Mesothelial cell of epicardium (in vitro differentiated cells): ENCODE data around the gene KCNAB1. TPM values are rescaled to one million over a fixed set of nuclear protein-coding genes. Genes with fewer than 3 reads are reported as not detected.

Experiments
- DNase-seq, 2 experiments: peaks; one replicate each; pipeline ENCODE4 v3.0.0; 2021; ENCODE audit warnings: low spot score in 2 of 2; ENCODE audit not compliant: unreplicated experiment in 2 of 2
- H3K27ac Mint-ChIP-seq: 2 replicates; pipeline ENCODE4 v1.8.0; 2021; ENCODE audit warnings: mixed read lengths
- H3K27me3 Mint-ChIP-seq: 2 replicates; pipeline ENCODE4 v1.8.0; 2021; ENCODE audit warnings: low read depth, mixed read lengths
- H3K36me3 Mint-ChIP-seq: 2 replicates; pipeline ENCODE4 v1.8.0; 2021; ENCODE audit warnings: mixed read lengths
- H3K4me1 Mint-ChIP-seq: 2 replicates; pipeline ENCODE4 v1.8.0; 2021; ENCODE audit warnings: mixed read lengths
- H3K4me3 Mint-ChIP-seq: 2 replicates; pipeline ENCODE4 v1.8.0; 2021; ENCODE audit warnings: mild to moderate bottlenecking, moderate library complexity, mixed read lengths
- H3K9me3 Mint-ChIP-seq: 2 replicates; pipeline ENCODE4 v1.8.0; 2021; ENCODE audit warnings: mixed read lengths
- total RNA-seq: library from RNA; stranded (reverse); gene quantifications from 3 replicates; pipeline ENCODE4 v1.2.1, GENCODE V29; 2021
- TF ChIP-seq, protein P1 (sequence below): fragments of 200-600 bp; sonication (generic); IDR thresholded peaks from one replicate; pipeline ENCODE4 v1.5.0; 2021; ENCODE audit warnings: antibody characterized with exemption; ENCODE audit not compliant: unreplicated experiment

Gene KCNAB1
- total RNA-seq, 1 donor from 2014 or later = 3.7 TPM

DNA sequence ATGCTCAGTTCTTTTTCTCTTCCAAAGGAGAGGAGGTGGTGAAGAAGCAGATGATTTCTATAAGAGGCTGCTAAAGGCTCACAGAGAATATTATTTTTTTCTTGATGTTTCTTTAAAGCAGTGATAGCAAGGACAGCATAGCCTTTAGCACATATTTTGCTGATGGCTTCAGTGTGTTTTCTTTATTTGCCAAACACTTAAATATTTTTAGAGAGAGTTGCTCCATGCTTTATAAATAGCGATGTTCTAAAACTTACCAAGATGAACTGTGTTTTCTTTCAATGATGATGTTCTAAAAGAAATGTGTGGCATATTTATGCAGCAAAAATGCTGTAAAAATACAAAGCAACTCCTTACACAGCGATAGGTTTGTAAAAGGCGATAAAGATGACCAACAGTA, 11.8 kb upstream of the KCNAB1 start:
- no peak for DNase-seq
- TF ChIP-seq, protein P1, sequence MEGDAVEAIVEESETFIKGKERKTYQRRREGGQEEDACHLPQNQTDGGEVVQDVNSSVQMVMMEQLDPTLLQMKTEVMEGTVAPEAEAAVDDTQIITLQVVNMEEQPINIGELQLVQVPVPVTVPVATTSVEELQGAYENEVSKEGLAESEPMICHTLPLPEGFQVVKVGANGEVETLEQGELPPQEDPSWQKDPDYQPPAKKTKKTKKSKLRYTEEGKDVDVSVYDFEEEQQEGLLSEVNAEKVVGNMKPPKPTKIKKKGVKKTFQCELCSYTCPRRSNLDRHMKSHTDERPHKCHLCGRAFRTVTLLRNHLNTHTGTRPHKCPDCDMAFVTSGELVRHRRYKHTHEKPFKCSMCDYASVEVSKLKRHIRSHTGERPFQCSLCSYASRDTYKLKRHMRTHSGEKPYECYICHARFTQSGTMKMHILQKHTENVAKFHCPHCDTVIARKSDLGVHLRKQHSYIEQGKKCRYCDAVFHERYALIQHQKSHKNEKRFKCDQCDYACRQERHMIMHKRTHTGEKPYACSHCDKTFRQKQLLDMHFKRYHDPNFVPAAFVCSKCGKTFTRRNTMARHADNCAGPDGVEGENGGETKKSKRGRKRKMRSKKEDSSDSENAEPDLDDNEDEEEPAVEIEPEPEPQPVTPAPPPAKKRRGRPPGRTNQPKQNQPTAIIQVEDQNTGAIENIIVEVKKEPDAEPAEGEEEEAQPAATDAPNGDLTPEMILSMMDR = no peak
- H3K4me3 Mint-ChIP-seq = no peak overlapping the region
- peaks cover 4% of the 10 kb centered on the region for H3K9me3 Mint-ChIP-seq
- H3K27me3 Mint-ChIP-seq = peaks cover 37% of the 10 kb centered on the region
- H3K4me1 Mint-ChIP-seq = no peaks in the 10 kb centered on the region
- no peaks in the 10 kb centered on the region for H3K36me3 Mint-ChIP-seq
- no peak overlapping the region for H3K27ac Mint-ChIP-seq

DNA sequence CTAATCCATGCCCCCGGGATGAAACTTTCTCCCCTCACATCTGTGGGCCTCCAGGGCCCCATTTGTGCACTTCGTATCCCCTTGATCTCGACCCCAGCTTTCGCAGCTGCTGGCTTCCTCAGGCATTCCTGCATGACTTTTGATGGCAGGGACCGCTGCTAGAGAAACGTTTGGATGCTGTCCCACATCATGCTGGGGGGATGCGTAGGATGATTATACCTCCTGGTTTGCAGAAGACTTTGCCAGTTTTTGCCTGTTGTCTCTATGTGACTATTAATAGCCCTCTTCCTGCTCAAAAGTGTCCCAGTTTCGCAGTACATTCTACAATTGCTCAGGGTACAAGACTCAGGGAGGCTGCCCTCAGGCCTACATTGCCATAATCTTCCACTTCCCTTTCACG, 10.4 kb upstream of the KCNAB1 start:
- Mint-ChIP-seq H3K9me3 (peaks cover 4% of the 10 kb centered on the region), H3K36me3 (no peaks in the 10 kb centered on the region), H3K4me1 (no peaks in the 10 kb centered on the region), H3K4me3 (no peak overlapping the region), H3K27me3 (peaks cover 32% of the 10 kb centered on the region), H3K27ac (no peak overlapping the region)
- no peak for DNase-seq
- TF ChIP-seq, protein P1 = no peak

DNA sequence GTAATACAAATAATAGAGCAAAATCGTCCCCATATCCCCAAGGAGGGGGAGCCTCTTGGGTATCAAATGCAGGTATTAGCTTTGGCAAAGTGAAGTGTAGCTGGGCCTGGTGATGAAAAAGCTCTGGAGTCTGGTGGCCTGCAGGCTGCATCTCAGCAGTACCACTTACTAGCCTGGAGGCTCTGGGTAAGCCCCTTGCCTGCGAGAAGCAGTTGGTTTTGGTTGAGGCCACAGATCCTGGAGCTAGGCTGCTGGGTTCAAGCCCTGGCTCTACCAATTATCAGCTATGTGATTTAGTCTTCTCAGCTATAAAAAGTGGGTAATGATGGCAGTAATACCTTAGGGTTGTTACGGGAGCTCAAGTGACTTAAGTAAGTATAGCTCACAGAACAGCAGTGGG, 6.1 kb downstream of the KCNAB1 start:
- H3K4me1 Mint-ChIP-seq = peaks cover 1% of the 10 kb centered on the region
- TF ChIP-seq, protein P1 = no peak
- H3K27me3 Mint-ChIP-seq = peaks cover 32% of the 10 kb centered on the region
- H3K36me3 Mint-ChIP-seq = no peaks in the 10 kb centered on the region
- H3K9me3 Mint-ChIP-seq = no peaks in the 10 kb centered on the region
- H3K27ac Mint-ChIP-seq = no peak overlapping the region
- no peak overlapping the region for H3K4me3 Mint-ChIP-seq
- no peak for DNase-seq

GRCh38 chr3:156131241-156131640, 10.9 kb downstream of the KCNAB1 start:
- Mint-ChIP-seq H3K36me3 (no peaks in the 10 kb centered on the region), H3K27me3 (peaks cover 49% of the 10 kb centered on the region), H3K4me1 (peaks cover 5% of the 10 kb centered on the region), H3K9me3 (no peaks in the 10 kb centered on the region), H3K27ac (no peak overlapping the region), H3K4me3 (no peak overlapping the region)
- DNase-seq = no peak
- TF ChIP-seq, protein P1 = no peak

DNA sequence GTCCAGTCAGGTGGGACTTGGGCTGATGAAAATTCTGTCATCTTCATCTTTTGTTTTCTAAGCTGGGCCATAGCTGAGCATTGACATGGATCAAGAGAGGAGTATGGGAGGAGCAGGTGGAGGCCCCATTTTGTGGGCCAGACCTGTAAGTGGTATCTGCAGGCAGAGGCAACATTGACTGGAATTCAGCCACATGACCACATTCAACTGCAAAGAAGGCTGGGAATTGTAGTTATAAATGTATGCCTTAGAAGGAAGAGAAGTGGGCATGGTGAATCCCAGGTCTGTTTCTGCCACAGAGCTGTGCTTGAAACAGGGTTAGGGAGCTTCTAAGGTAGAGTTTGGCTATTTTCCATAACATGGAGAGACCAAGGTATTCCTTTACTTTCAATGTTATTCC, 11.4 kb downstream of the KCNAB1 start:
- DNase-seq = no peak
- H3K4me3 Mint-ChIP-seq = no peak overlapping the region
- H3K4me1 Mint-ChIP-seq = peaks cover 5% of the 10 kb centered on the region
- TF ChIP-seq, protein P1 = no peak
- H3K36me3 Mint-ChIP-seq = no peaks in the 10 kb centered on the region
- H3K27ac Mint-ChIP-seq = no peak overlapping the region
- H3K27me3 Mint-ChIP-seq = peaks cover 51% of the 10 kb centered on the region
- H3K9me3 Mint-ChIP-seq = no peaks in the 10 kb centered on the region

DNA sequence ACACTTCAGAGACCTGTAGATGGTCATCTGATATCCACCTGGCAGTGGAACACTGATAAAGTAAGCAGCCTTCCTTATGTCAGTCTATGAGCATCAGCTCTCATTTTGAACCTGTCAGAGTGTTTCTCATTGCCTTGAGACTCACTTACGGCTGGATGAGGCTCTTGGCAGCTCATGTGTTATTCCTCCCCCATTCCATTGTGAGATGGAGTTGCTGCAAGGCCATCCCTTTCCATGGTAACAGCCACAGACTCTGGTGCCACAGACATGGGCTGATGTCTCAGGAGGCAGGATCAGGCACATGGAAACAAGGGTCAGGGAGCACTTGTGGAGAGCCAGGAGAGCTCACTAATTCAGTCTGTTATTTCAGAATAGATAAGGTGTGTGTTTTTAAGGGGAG, 11.9 kb downstream of the KCNAB1 start:
- no peak overlapping the region for H3K27ac Mint-ChIP-seq
- no peaks in the 10 kb centered on the region for H3K36me3 Mint-ChIP-seq
- H3K4me1 Mint-ChIP-seq = peaks cover 5% of the 10 kb centered on the region
- peaks cover 54% of the 10 kb centered on the region for H3K27me3 Mint-ChIP-seq
- H3K9me3 Mint-ChIP-seq = no peaks in the 10 kb centered on the region
- TF ChIP-seq, protein P1 = no peak
- DNase-seq = no peak
- H3K4me3 Mint-ChIP-seq = no peak overlapping the region
